Mammary epithelial cell (primary cell): ENCODE measurements around the gene POTEJ.
"Not testable (repeated sequence)": the region's sequence is repeated elsewhere in the genome, so short reads cannot be mapped to it uniquely, and the experiment has no call there.

ENCODE experiments used
- CTCF ChIP-seq, 2 donors: IDR thresholded peaks in 1 of 2; conservative IDR thresholded peaks in 1 of 2; 2 replicates each; pipeline ENCODE4 v1.5.1; 2011 to 2012; ENCODE audit warnings: inconsistent platforms in 2 of 2, low read length in 2 of 2, mild to moderate bottlenecking in 2 of 2, control low read depth in 1 of 2, low read depth in 1 of 2; ENCODE audit not compliant: insufficient read depth in 1 of 2; ENCODE audit errors: extremely low read depth in 1 of 2
- EZH2 ChIP-seq: IDR thresholded peaks from 2 replicates; pipeline ENCODE4 v1.6.1; 2012; ENCODE audit warnings: low read length, inconsistent platforms, borderline replicate concordance

GRCh38 chr2:130588688-130589458 is 22.4 kb upstream of the POTEJ start:
- TF ChIP-seq EZH2; CTCF (conservative IDR thresholded peaks at IDR 0.05 in 1 of 2, IDR thresholded peaks at IDR 0.05 in 1 of 2; ENCODE audit: extremely low read depth in 1 of 2, insufficient read depth in 1 of 2, low read depth in 1 of 2, low read length in 2 of 2): not testable (repeated sequence)
